NCI-H146 treated with DMSO at 0.1 percent for 48 hours (cell line): ENCODE results near the gene PTPA.
"Not testable (repeated sequence)": the region's sequence is repeated elsewhere in the genome, so short reads cannot be mapped to it uniquely, and the experiment has no call there.

ENCODE experiments used
- DNase-seq: peaks from one replicate; lab custom pipeline; 2025; ENCODE audit not compliant: unreplicated experiment; lab: John Stamatoyannopoulos, UW

The PTPA gene

GRCh38 chr9:129151469-129151868 lies 40.3 kb downstream of the PTPA start:
- DNase-seq = no peak

- no peak for DNase-seq
Measured at GRCh38 chr9:129154866-129155477, 43.8 kb downstream of the PTPA start.

DNA sequence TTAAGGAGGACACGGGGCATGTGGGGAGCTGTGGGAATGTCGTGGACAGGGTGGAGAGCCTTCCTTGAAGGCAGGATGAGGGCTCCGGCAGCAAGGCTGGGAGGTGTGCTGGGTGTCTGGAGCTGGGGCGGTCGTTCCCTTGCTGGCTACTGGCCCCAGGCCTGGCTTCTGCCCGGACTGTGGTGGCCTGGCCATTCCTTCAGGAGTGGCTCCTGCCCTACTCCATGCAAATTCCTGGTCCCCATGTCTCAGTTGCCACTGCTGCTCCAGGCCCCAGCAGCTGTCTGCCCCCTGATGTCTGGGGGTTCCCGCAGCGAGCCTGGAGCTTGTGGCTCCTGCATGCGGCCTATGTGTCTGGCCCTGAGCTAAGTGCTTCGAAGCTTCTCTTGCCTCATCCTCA lies 44.9 kb downstream of the PTPA start:
- DNase-seq = no peak

DNA sequence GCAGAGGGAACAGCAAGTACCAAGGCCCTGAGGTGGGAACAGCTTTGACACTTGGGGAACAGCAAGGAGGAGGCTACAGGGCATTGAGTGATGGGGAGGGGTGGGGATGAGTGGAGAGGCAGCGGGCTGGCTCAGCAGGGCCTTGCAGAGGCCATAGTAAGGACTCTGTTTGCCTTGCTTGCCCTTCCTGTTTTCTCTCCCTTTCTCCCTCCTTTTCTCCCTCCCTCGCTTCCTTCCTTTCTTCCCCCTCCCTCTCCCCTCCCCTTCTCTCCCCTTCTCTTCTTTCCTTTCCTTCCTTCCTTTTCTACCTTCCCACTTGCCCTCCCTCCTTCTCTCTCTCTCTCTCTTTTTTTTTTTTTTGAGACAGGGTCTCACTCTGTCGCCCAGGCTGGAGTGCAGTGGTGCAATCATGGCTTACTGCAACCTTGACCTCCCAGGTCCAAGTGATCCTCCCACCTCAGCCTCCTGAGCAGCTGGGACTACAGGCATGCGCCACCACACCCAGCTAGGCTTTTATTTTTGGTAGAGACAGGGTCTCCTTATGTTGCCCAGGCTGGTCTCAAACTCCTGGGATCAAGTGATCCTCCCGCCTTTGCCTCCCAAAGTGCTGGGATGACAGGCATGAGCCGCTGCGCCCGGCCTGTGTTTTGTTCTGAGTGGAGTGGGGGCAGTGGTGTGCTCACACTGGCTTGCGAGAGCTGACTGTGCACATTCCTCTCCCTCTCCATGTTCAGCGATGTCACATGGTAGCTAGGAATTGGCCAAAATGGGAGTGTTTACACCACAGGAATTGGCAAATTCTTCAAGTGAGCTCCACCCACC lies 49.7 kb downstream of the PTPA start:
- no peak for DNase-seq

DNA sequence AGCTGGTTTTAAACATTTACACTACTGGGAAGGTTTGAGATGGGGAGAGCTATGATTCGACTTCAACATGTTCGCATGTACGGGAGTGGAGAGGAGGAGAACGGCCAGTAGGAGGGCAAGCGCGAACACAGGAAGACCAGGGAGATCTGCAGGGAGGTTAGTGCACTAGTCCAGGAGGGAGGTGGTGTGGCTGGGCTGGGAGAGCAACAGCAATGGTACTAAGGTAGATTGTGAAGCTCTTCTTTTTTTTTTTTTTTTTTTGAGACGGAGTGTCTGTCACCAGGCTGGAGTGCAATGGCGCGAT lies 50.3 kb downstream of the PTPA start:
- DNase-seq = no peak

DNA sequence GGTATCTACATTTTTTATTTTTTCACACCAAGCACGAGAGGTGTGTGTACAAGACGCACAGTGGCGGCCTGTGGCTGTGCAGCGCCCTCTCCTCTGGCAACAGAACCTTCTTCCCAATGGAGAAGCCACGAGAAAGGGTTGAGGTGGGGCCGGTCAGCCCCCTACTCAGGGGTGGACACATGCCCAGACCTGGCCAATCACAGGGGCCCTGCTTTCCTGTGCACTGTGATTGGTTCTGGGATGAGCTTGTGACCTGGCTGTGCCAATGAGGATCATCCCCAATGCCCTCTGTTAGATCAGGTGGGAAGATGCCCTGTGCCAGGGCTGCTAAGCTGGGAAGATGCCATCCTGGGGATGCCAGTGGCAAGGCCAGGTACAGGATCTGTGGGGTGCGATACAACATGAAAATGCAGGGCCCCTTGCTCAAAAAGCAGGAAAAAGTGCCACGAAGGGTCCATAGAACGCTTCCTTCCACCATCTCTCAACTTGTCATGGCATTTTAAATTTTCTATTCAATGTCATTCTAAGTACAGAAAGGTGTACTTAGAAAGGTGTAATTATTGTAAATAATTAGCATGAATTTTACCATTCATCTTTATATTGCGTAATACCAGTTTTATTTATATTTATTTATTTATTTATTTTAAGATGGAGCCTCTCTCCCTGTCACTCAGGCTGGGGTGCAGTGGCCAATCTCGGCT lies 51.4 kb downstream of the PTPA start:
- no peak for DNase-seq

DNA sequence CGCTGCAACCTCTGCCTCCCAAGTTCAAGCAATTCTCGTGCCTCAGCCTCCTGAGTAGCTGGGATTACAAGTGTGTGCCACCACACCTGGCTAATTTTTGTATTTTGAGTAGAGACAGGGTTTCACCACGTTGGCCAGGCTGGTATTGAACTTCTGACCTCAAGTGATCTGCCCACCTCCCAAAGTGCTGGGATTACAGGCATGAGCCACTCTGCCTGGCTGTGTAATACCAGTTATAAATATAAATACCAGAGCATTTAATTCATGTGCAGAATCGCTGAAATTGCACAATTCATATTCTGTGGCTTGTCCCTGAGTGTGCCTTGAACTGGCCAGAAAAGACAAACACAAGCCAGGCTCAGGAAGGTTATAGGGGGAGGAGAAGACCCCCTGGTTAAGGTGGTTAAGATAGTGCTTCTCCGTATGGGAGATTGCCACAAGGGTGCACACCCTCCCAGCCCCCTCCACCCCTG lies 52.0 kb downstream of the PTPA start:
- DNase-seq = not testable (repeated sequence)

GRCh38 chr9:129163753-129164152 lies 52.5 kb downstream of the PTPA start:
- no peak for DNase-seq

GRCh38 chr9:129164246-129164930 lies 53.2 kb downstream of the PTPA start:
- DNase-seq = no peak

DNA sequence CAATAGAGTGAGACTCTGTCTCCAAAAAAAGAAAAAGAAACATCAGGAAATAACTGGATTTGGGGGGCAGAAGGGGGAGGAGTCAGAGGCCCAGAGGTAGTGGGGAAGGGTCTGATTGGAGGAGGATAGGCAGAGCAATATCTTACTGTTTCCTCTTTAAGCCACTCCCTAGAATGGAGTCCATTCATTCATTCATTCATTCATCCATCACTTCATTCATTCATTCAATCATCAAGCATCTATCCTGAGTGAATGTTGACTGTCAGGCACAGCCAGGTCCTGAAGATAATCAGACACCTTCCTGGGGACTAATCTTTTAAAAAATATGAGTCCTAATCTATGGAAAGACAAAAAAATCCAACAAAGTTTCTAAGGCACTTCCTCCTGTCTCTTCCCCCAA lies 54.0 kb downstream of the PTPA start:
- DNase-seq = no peak

GRCh38 chr9:129166623-129167557 lies 55.7 kb downstream of the PTPA start:
- no peak for DNase-seq

GRCh38 chr9:129170229-129170628 lies 59.0 kb downstream of the PTPA start:
- no peak for DNase-seq

GRCh38 chr9:129171993-129172751 lies 61.0 kb downstream of the PTPA start:
- DNase-seq = no peak

DNA sequence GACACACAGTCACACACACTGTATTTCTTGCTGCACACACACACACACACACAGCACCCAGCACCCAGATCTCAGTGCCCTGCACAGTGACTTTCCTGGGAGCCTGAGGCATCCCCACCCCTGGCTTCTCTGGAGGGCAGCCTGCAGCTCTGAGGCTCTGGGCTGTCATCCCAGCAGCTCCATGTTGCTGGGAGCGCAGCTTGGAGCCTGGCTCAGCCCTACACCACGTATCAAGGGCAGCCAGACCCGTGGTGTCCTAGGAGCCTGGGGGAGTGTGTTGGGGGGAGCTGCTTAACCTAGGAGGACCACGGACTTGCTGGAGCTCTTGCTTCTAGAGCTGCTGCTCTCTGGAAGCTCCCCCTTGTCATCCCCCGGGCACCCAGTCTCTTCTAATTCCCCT lies 61.6 kb downstream of the PTPA start:
- DNase-seq = no peak

GRCh38 chr9:129173296-129174101 lies 62.3 kb downstream of the PTPA start:
- no peak for DNase-seq

GRCh38 chr9:129174102-129174723 lies 63.0 kb downstream of the PTPA start:
- DNase-seq = no peak

DNA sequence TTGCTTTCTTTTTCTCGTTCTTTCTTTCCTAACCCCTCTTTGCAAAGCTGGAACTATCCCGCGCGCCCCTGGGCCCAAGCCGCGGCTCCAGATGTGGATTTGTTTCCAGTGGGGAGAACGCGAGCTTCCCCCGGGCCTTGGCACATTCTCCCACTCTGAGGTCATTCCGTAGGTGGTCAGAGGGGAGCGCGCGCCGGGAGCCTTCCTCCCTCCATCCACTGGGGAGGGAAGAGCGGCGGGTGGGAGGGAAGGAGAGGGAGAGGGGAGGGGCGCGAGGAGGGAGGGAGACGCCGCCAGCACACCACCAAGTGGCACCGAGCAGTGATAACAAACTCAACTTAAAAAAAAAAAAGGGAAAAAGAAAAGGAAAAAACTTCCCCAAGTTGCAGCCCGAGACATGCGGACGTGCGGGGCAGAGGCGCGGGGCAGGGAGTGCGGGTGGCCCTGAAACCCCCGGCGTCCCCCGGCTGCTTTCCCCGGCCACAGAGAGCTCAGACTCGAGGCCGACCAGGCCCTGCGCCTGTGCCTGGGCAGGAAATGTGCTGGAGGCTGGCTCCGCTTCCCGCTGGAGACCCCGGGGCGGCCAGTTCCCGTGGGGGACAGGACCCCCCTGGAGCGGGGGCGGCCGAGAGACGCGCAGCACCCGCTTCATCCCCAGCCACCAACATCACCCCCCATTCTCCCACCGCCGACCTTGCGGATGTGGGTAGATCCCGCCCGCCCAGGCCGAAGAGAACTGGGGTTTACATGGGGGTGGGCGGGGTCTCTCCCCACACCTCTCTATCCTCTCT lies 63.7 kb downstream of the PTPA start:
- DNase-seq = no peak

- DNase-seq = no peak
Measured at GRCh38 chr9:129175515-129175824, 64.3 kb downstream of the PTPA start.
